GM12892 (cell line): ENCODE results near the gene TP73.

Experiments
- POLR2A ChIP-seq: IDR thresholded peaks from 2 replicates; pipeline ENCODE4 v1.6.1; 2011; ENCODE audit warnings: low read depth, low read length, control low read depth
- POLR2AphosphoS5 ChIP-seq: IDR thresholded peaks from 2 replicates; pipeline ENCODE4 v1.6.1; 2011; ENCODE audit warnings: low read depth, low read length, control low read depth
- TAF1 ChIP-seq: IDR thresholded peaks from 2 replicates; pipeline ENCODE4 v1.6.1; 2011; ENCODE audit warnings: low read depth, mild to moderate bottlenecking, control low read depth, low read length, borderline replicate concordance

GRCh38 chr1:3649342-3650247 lies 2.7 kb upstream of the TP73 start, which contains the start of gene WRAP73:
- TF ChIP-seq POLR2A, result peak; percentile 81
- TF ChIP-seq POLR2AphosphoS5, result 0 out of 2 replicates have a peak, but pooled peaks have one; percentile 35
- no peak for TF ChIP-seq TAF1
